ENCODE results near the gene CMTM1. TPM values are rescaled to one million over a fixed set of nuclear protein-coding genes. Genes with fewer than 3 reads are reported as not detected.
A peak's percentile ranks its signal among the peaks of the same experiment; 100 is the strongest.

CMTM1 gene
- total and polyA plus RNA-seq, 2 experiments from 2014 or later = 1.4 to 1.9 TPM

GRCh38 chr16:66549284-66550131 lies 16.7 kb upstream of the CMTM1 start, which contains the start of gene TK2:
TK2 (minus strand) TSS chr16:66550122; CDS start chr16:66550061, 61 bp downstream.
- H2AFZ ChIP-seq = peak within 1 kb of the TSS; percentile 84; the same call in 1 of the 2 replicates
- H3K4me1 Mint-ChIP-seq = peaks cover 21% of the 10 kb centered on the region
- 0 out of 2 replicates have a peak, but pooled peaks cover 5% of the 10 kb centered on the region for H4K20me1 ChIP-seq (replicated peaks; ENCODE audit: insufficient read depth)
- TF ChIP-seq, protein P1, sequence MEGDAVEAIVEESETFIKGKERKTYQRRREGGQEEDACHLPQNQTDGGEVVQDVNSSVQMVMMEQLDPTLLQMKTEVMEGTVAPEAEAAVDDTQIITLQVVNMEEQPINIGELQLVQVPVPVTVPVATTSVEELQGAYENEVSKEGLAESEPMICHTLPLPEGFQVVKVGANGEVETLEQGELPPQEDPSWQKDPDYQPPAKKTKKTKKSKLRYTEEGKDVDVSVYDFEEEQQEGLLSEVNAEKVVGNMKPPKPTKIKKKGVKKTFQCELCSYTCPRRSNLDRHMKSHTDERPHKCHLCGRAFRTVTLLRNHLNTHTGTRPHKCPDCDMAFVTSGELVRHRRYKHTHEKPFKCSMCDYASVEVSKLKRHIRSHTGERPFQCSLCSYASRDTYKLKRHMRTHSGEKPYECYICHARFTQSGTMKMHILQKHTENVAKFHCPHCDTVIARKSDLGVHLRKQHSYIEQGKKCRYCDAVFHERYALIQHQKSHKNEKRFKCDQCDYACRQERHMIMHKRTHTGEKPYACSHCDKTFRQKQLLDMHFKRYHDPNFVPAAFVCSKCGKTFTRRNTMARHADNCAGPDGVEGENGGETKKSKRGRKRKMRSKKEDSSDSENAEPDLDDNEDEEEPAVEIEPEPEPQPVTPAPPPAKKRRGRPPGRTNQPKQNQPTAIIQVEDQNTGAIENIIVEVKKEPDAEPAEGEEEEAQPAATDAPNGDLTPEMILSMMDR (conservative IDR thresholded peaks at IDR 0.05; ENCODE audit: low read depth in 2 of 2) = 0 out of 4 replicates have a peak, but pooled peaks of 1 of the 2 experiments have one; percentile 0
- TF ChIP-seq POLR2AphosphoS5 (IDR thresholded peaks at IDR 0.05; ENCODE audit: low read depth) (peak; percentile 65; the same call in 1 of the 2 replicates), ZNF462 (CRISPR knock-in tag; IDR thresholded peaks at IDR 0.05) (no peak), ZNF114 (CRISPR knock-in tag; IDR thresholded peaks at IDR 0.05) (no peak), EZH2phosphoT487 (IDR thresholded peaks at IDR 0.05; ENCODE audit: unreplicated experiment) (no peak), CREB1 (CRISPR knock-in tag; IDR thresholded peaks at IDR 0.05; ENCODE audit: low read depth) (no peak), EZH2 (IDR thresholded peaks at IDR 0.05; ENCODE audit: low read depth, unreplicated experiment) (no peak), NANOG (IDR thresholded peaks at IDR 0.05; ENCODE audit: borderline replicate concordance) (no peak), JUNB (IDR thresholded peaks at IDR 0.05; ENCODE audit: unreplicated experiment) (no peak), ZNF331 (CRISPR knock-in tag; IDR thresholded peaks at IDR 0.05; ENCODE audit: low read depth) (no peak), STAT1 (IDR thresholded peaks at IDR 0.05; ENCODE audit: unreplicated experiment) (no peak)
- TF ChIP-seq, protein P2, sequence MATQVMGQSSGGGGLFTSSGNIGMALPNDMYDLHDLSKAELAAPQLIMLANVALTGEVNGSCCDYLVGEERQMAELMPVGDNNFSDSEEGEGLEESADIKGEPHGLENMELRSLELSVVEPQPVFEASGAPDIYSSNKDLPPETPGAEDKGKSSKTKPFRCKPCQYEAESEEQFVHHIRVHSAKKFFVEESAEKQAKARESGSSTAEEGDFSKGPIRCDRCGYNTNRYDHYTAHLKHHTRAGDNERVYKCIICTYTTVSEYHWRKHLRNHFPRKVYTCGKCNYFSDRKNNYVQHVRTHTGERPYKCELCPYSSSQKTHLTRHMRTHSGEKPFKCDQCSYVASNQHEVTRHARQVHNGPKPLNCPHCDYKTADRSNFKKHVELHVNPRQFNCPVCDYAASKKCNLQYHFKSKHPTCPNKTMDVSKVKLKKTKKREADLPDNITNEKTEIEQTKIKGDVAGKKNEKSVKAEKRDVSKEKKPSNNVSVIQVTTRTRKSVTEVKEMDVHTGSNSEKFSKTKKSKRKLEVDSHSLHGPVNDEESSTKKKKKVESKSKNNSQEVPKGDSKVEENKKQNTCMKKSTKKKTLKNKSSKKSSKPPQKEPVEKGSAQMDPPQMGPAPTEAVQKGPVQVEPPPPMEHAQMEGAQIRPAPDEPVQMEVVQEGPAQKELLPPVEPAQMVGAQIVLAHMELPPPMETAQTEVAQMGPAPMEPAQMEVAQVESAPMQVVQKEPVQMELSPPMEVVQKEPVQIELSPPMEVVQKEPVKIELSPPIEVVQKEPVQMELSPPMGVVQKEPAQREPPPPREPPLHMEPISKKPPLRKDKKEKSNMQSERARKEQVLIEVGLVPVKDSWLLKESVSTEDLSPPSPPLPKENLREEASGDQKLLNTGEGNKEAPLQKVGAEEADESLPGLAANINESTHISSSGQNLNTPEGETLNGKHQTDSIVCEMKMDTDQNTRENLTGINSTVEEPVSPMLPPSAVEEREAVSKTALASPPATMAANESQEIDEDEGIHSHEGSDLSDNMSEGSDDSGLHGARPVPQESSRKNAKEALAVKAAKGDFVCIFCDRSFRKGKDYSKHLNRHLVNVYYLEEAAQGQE (IDR thresholded peaks at IDR 0.05; ENCODE audit: unreplicated experiment) = no peak
- TF ChIP-seq, protein P3, sequence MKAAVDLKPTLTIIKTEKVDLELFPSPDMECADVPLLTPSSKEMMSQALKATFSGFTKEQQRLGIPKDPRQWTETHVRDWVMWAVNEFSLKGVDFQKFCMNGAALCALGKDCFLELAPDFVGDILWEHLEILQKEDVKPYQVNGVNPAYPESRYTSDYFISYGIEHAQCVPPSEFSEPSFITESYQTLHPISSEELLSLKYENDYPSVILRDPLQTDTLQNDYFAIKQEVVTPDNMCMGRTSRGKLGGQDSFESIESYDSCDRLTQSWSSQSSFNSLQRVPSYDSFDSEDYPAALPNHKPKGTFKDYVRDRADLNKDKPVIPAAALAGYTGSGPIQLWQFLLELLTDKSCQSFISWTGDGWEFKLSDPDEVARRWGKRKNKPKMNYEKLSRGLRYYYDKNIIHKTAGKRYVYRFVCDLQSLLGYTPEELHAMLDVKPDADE (IDR thresholded peaks at IDR 0.05) = no peak
- DNase-seq (ENCODE audit: low spot score) (peak; percentile 84), ATAC-seq (peak; percentile 79)
- peak within 1 kb of the TSS; percentile 56; the same call in 1 of the 2 replicates for H3K27ac Mint-ChIP-seq
- no peaks in the 10 kb centered on the region for H3K36me3 ChIP-seq (ENCODE audit: insufficient read depth)
- H3K4me3 ChIP-seq = peak within 1 kb of the TSS; percentile 65
- peaks cover 20% of the 10 kb centered on the region; the same call in 1 of the 2 replicates for H3F3A ChIP-seq (replicated peaks; ENCODE audit: low read depth)
- H3K79me2 ChIP-seq (replicated peaks; ENCODE audit: insufficient read depth) = no peaks in the 10 kb centered on the region; the same call in 1 of the 2 replicates
- H3K27me3 ChIP-seq (ENCODE audit: insufficient read depth) = peaks cover 18% of the 10 kb centered on the region
- peak within 1 kb of the TSS; percentile 79 for H3K27ac ChIP-seq (ENCODE audit: low read depth)
- H3K27me3 Mint-ChIP-seq (ENCODE audit: insufficient read depth, low read depth, poor library complexity) = peaks cover 29% of the 10 kb centered on the region
- peaks cover 5% of the 10 kb centered on the region; the same call in 2 of the 3 replicates for H3K36me3 Mint-ChIP-seq (ENCODE audit: low read depth)
- H3K4me3 Mint-ChIP-seq = peak within 1 kb of the TSS; percentile 79
- peaks cover 12% of the 10 kb centered on the region; the same call in 2 of the 3 replicates for H3K9me3 Mint-ChIP-seq
- H3K9me2 ChIP-seq (ENCODE audit: insufficient read depth) = peaks cover 3% of the 10 kb centered on the region; the same call in 1 of the 2 replicates
- H3K4me2 ChIP-seq = peak within 1 kb of the TSS; percentile 93
- peaks cover 11% of the 10 kb centered on the region for H3K4me1 ChIP-seq (ENCODE audit: insufficient read depth)
